K562 (cell line): ENCODE measurements around the gene APOL2. TPM values are rescaled to one million over a fixed set of nuclear protein-coding genes. Genes with fewer than 3 reads are reported as not detected.
A peak's percentile ranks its signal among the peaks of the same experiment; 100 is the strongest.

Experiments
- ATF7 ChIP-seq: fragments of 450-650 bp; IDR thresholded peaks from 2 replicates; pipeline ENCODE4 v1.7.1; 2014; ENCODE audit warnings: mild to moderate bottlenecking, moderate library complexity
- CTCFL ChIP-seq: IDR thresholded peaks from 2 replicates; pipeline ENCODE4 v1.6.1; 2011; ENCODE audit warnings: borderline replicate concordance, low read depth, mild to moderate bottlenecking, moderate library complexity, low read length; ENCODE audit not compliant: insufficient read depth, poor library complexity, severe bottlenecking
- GABPB2 ChIP-seq: fragments of 250-450 bp; sonication (Bioruptor Pico); conservative IDR thresholded peaks from 2 replicates; pipeline ENCODE4 v1.5.1; 2021; ENCODE audit warnings: mild to moderate bottlenecking
- HDAC1 ChIP-seq, 2 experiments: fragments of 450-650 bp; IDR thresholded peaks; 2 replicates each; pipeline ENCODE4 v1.6.1; 2016 to 2017; ENCODE audit warnings: inconsistent platforms in 1 of 2, mild to moderate bottlenecking in 1 of 2, moderate library complexity in 1 of 2
- HES1 ChIP-seq: fragments of 450-650 bp; IDR thresholded peaks from 2 replicates; pipeline ENCODE4 v1.6.1; 2016; ENCODE audit warnings: low read depth, mild to moderate bottlenecking, moderate library complexity
- HMBOX1 ChIP-seq: sonication (generic); IDR thresholded peaks from 2 replicates; pipeline ENCODE4 v1.6.1; 2016
- KHSRP ChIP-seq: fragments of 450-650 bp; IDR thresholded peaks from 2 replicates; pipeline ENCODE4 v1.6.1; 2017
- MAZ ChIP-seq, 2 experiments: fragments of 450-650 bp in 1 of 2; sonication (generic) in 1 of 2; formaldehyde crosslinking; IDR thresholded peaks in 1 of 2; conservative IDR thresholded peaks in 1 of 2; 2 replicates each; pipeline versions ENCODE4 v1.4.0 to v1.5.0; 2020; ENCODE audit warnings: mild to moderate bottlenecking in 1 of 2, missing genetic modification reagents in 1 of 2
- MCM3 ChIP-seq: fragments of 450-650 bp; IDR thresholded peaks from 2 replicates; pipeline ENCODE4 v1.6.1; 2016
- NFIC ChIP-seq: fragments of 450-650 bp; IDR thresholded peaks from 2 replicates; pipeline ENCODE4 v1.6.1; 2017; ENCODE audit warnings: mild to moderate bottlenecking, inconsistent platforms
- POLR2B ChIP-seq: fragments of 450-650 bp; IDR thresholded peaks from 2 replicates; pipeline ENCODE4 v1.6.1; 2018; ENCODE audit warnings: low read depth; ENCODE audit not compliant: partially characterized antibody
- PTRF ChIP-seq: fragments of 450-650 bp; IDR thresholded peaks from 2 replicates; pipeline ENCODE4 v1.6.1; 2016; ENCODE audit warnings: mild to moderate bottlenecking, missing genetic modification characterization, missing compliant biosample characterization
- SOX6 ChIP-seq: fragments of 450-650 bp; IDR thresholded peaks from 2 replicates; pipeline ENCODE4 v1.6.1; 2014; ENCODE audit warnings: mild to moderate bottlenecking
- TBL1XR1 ChIP-seq, 2 experiments: IDR thresholded peaks; 2 replicates each; pipeline ENCODE4 v1.6.1; 2012; ENCODE audit warnings: improper control_type of control experiment in 2 of 2, low read length in 2 of 2, mild to moderate bottlenecking in 1 of 2
- U2AF2 ChIP-seq: fragments of 200-400 bp; formaldehyde crosslinking; optimal IDR thresholded peaks from 2 replicates; pipeline ENCODE3; 2017; ENCODE audit warnings: low read depth, mild to moderate bottlenecking, low read length
- ZFX ChIP-seq: sonication (generic); formaldehyde crosslinking; IDR thresholded peaks from 2 replicates; pipeline ENCODE4 v1.8.0; 2022; ENCODE audit warnings: mild to moderate bottlenecking, missing genetic modification reagents, moderate library complexity
- ZNF121 ChIP-seq: sonication (generic); formaldehyde crosslinking; conservative IDR thresholded peaks from 2 replicates; pipeline ENCODE4 v1.8.0; 2022; ENCODE audit warnings: missing genetic modification reagents
- ZNF263 ChIP-seq: sonication (generic); formaldehyde crosslinking; IDR thresholded peaks from 2 replicates; pipeline ENCODE4 v1.8.0; 2022; ENCODE audit warnings: mild to moderate bottlenecking, missing genetic modification reagents, borderline replicate concordance
- ZNF57 ChIP-seq: fragments of 450-650 bp; formaldehyde crosslinking; IDR thresholded peaks from 2 replicates; pipeline ENCODE4 v1.4.0; 2020; ENCODE audit warnings: mild to moderate bottlenecking, moderate library complexity
- ZNF75A ChIP-seq: fragments of 450-650 bp; formaldehyde crosslinking; IDR thresholded peaks from 2 replicates; pipeline ENCODE4 v1.4.0; 2020; ENCODE audit warnings: mild to moderate bottlenecking
- polyA plus RNA-seq, 8 experiments: library from polyadenylated mRNA; depleted of rRNA in 4 of 8; stranded (reverse) in 5 of 8; unstranded in 3 of 8; fragments of >200 nt; fragmentation: Nextera tagmentation in 2 of 8; fragmentation: Illumina TruSeq in 1 of 8; extraction: Ambion mirVana in 2 of 8; extraction: Trizol in 1 of 8; gene quantifications; 2 replicates each; pipeline versions ENCODE4 v1.2.1 to v1.2.3, GENCODE V29; 2011 to 2014; ENCODE audit warnings: inconsistent platforms in 1 of 8, missing spikeins in 1 of 8
- total RNA-seq, 7 experiments: library from RNA; depleted of rRNA in 6 of 7; stranded (reverse); fragments of >200 nt in 6 of 7; fragmentation: Illumina TruSeq in 2 of 7; extraction: Trizol in 2 of 7; gene quantifications; 2 replicates each; pipeline versions ENCODE4 v1.2.1 to v1.2.3, GENCODE V29; 2011 to 2021; ENCODE audit warnings: low replicate concordance in 1 of 7
- TF ChIP-seq, protein P1 (sequence below): fragments of 250-450 bp; sonication (Bioruptor Pico); IDR thresholded peaks from 2 replicates; pipeline ENCODE4 v1.4.0; 2020; ENCODE audit warnings: mild to moderate bottlenecking
- TF ChIP-seq, protein P2 (sequence below): fragments of 450-650 bp; IDR thresholded peaks from 2 replicates; pipeline ENCODE4 v1.6.1; 2016; ENCODE audit warnings: borderline replicate concordance

APOL2 gene
- total and polyA plus RNA-seq, 9 of the 15 experiments (the other 6 are each of a cell fraction or from before 2014, with no cell fraction given) = 2.7 to 10.6 (median 8.9) TPM

GRCh38 chr22:36252754-36253522 is 13.6 kb upstream of the APOL2 start, which contains the start of gene APOL1 (continued):
- TF ChIP-seq NFIC (no peak), U2AF2 (no peak), ZNF121 (CRISPR knock-in tag) (no peak), POLR2B (no peak), MAZ (CRISPR knock-in tag; conservative IDR thresholded peaks at IDR 0.05 in 1 of 2, IDR thresholded peaks at IDR 0.05 in 1 of 2) (peak in 1 of 2 experiments; percentile 45; a peak in 1 of 4 replicates), CTCFL (no peak), ZNF263 (CRISPR knock-in tag) (no peak), KHSRP (no peak), ZNF57 (CRISPR knock-in tag) (no peak), TBL1XR1 (IDR thresholded peaks at IDR 0.05; ENCODE audit: low read length in 2 of 2) (0 out of 4 replicates have a peak, but pooled peaks of 1 of the 2 experiments have one; percentile 20), MCM3 (no peak), ZNF75A (CRISPR knock-in tag) (no peak), GABPB2 (CRISPR knock-in tag) (no peak), ZFX (CRISPR knock-in tag) (no peak), HDAC1 (IDR thresholded peaks at IDR 0.05) (peak in 1 of 2 experiments; percentile 56; a peak in 1 of 4 replicates), HES1 (no peak), SOX6 (no peak), HMBOX1 (peak; percentile 53; the same call in 1 of the 2 replicates), ATF7 (peak; percentile 22; the same call in 1 of the 2 replicates), PTRF (tag) (no peak)
- TF ChIP-seq, protein P1, sequence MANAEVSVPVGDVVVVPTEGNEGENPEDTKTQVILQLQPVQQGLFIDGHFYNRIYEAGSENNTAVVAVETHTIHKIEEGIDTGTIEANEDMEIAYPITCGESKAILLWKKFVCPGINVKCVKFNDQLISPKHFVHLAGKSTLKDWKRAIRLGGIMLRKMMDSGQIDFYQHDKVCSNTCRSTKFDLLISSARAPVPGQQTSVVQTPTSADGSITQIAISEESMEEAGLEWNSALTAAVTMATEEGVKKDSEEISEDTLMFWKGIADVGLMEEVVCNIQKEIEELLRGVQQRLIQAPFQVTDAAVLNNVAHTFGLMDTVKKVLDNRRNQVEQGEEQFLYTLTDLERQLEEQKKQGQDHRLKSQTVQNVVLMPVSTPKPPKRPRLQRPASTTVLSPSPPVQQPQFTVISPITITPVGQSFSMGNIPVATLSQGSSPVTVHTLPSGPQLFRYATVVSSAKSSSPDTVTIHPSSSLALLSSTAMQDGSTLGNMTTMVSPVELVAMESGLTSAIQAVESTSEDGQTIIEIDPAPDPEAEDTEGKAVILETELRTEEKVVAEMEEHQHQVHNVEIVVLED = no peak
- TF ChIP-seq, protein P2, sequence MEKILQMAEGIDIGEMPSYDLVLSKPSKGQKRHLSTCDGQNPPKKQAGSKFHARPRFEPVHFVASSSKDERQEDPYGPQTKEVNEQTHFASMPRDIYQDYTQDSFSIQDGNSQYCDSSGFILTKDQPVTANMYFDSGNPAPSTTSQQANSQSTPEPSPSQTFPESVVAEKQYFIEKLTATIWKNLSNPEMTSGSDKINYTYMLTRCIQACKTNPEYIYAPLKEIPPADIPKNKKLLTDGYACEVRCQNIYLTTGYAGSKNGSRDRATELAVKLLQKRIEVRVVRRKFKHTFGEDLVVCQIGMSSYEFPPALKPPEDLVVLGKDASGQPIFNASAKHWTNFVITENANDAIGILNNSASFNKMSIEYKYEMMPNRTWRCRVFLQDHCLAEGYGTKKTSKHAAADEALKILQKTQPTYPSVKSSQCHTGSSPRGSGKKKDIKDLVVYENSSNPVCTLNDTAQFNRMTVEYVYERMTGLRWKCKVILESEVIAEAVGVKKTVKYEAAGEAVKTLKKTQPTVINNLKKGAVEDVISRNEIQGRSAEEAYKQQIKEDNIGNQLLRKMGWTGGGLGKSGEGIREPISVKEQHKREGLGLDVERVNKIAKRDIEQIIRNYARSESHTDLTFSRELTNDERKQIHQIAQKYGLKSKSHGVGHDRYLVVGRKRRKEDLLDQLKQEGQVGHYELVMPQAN = peak; percentile 46; the same call in 1 of the 2 replicates
